Neural cell (in vitro differentiated cells): ENCODE data around the gene LGR4. TPM values are rescaled to one million over a fixed set of nuclear protein-coding genes. Genes with fewer than 3 reads are reported as not detected.
A peak's percentile ranks its signal among the peaks of the same experiment; 100 is the strongest.

Experiments used
- H2AFZ ChIP-seq: fragments of 200-600, 300-800 bp; sonication (generic), shearing (Covaris generic); 2 replicates; pipeline ENCODE4 v1.6.0; 2014; ENCODE audit warnings: low read depth, mild to moderate bottlenecking, antibody characterized with exemption, low read length, moderate library complexity
- H3F3A ChIP-seq: fragments of 200-600 bp; shearing (Covaris generic); 2 replicates; pipeline ENCODE4 v1.6.1; 2016; ENCODE audit warnings: mild to moderate bottlenecking, moderate library complexity, mixed read lengths, antibody characterized with exemption, low read length; ENCODE audit not compliant: insufficient read depth, poor library complexity, severe bottlenecking
- H3K27ac ChIP-seq: fragments of 200-600, 300-800 bp; sonication (generic), shearing (Covaris generic); 2 replicates; pipeline ENCODE4 v1.5.1; 2014; ENCODE audit warnings: mild to moderate bottlenecking, low read length, moderate library complexity
- H3K27me3 ChIP-seq: fragments of 300-800, 200-600 bp; sonication (generic), shearing (Covaris generic); 2 replicates; pipeline ENCODE4 v1.6.0; 2014; ENCODE audit warnings: mild to moderate bottlenecking, low read depth, low read length, moderate library complexity; ENCODE audit not compliant: insufficient read depth
- H3K36me3 ChIP-seq: fragments of 300-800, 200-600 bp; sonication (generic), shearing (Covaris generic); 2 replicates; pipeline ENCODE4 v1.5.1; 2014; ENCODE audit warnings: mild to moderate bottlenecking, antibody characterized with exemption, low read length, moderate library complexity; ENCODE audit not compliant: insufficient read depth
- H3K4me2 ChIP-seq: fragments of 300-800, 200-600 bp; sonication (generic), shearing (Covaris generic); 2 replicates; pipeline ENCODE4 v1.6.0; 2014; ENCODE audit warnings: mild to moderate bottlenecking, low read length
- H3K4me3 ChIP-seq: fragments of 300-800, 200-600 bp; sonication (generic), shearing (Covaris generic); 2 replicates; pipeline ENCODE4 v1.5.1; 2014; ENCODE audit warnings: mild to moderate bottlenecking, low read length, moderate library complexity
- H3K79me2 ChIP-seq: fragments of 200-600 bp; shearing (Covaris generic); replicated peaks from 2 replicates; pipeline ENCODE4 v1.6.0; 2014; ENCODE audit warnings: mild to moderate bottlenecking, low read length, moderate library complexity; ENCODE audit not compliant: insufficient read depth
- H3K9ac ChIP-seq: fragments of 300-800, 200-600 bp; sonication (generic), shearing (Covaris generic); 2 replicates; pipeline ENCODE4 v1.6.1; 2016; ENCODE audit warnings: mild to moderate bottlenecking, low read length, mixed read lengths
- H3K9me2 ChIP-seq: fragments of 200-600 bp; shearing (Covaris generic); 2 replicates; pipeline ENCODE4 v1.6.1; 2016; ENCODE audit warnings: mild to moderate bottlenecking, low read length, mixed read lengths; ENCODE audit not compliant: insufficient read depth
- H3K9me3 ChIP-seq: fragments of 200-600, 300-800 bp; sonication (generic), shearing (Covaris generic); 2 replicates; pipeline ENCODE4 v1.6.1; 2016; ENCODE audit warnings: mild to moderate bottlenecking, mixed run types, low read length, moderate library complexity, mixed read lengths
- H4K20me1 ChIP-seq: fragments of 200-600 bp; shearing (Covaris generic); 2 replicates; pipeline ENCODE4 v1.6.1; 2016; ENCODE audit warnings: mild to moderate bottlenecking, mixed run types; ENCODE audit not compliant: insufficient read depth
- CTCF ChIP-seq: fragments of 450-650 bp; IDR thresholded peaks from 2 replicates; pipeline ENCODE4 v1.5.1; 2014; ENCODE audit warnings: antibody characterized with exemption, mild to moderate bottlenecking, moderate library complexity; ENCODE audit not compliant: poor library complexity, severe bottlenecking
- EP300 ChIP-seq: fragments of 450-650 bp; conservative IDR thresholded peaks from 2 replicates; pipeline ENCODE4 v1.6.1; 2014; ENCODE audit warnings: antibody characterized with exemption, mild to moderate bottlenecking, moderate library complexity; ENCODE audit not compliant: poor library complexity, severe bottlenecking
- EZH2 ChIP-seq: fragments of 200-600, 300-800 bp; shearing (Covaris generic), sonication (generic); IDR thresholded peaks from 2 replicates; pipeline ENCODE4 v1.6.1; 2014; ENCODE audit warnings: antibody characterized with exemption, low read length, borderline replicate concordance, mild to moderate bottlenecking; ENCODE audit not compliant: insufficient read depth, poor library complexity, severe bottlenecking
- MXI1 ChIP-seq: fragments of 450-650 bp; conservative IDR thresholded peaks from 2 replicates; pipeline ENCODE4 v1.6.1; 2014; ENCODE audit warnings: antibody characterized with exemption, mild to moderate bottlenecking; ENCODE audit not compliant: poor library complexity, severe bottlenecking
- POLR2AphosphoS5 ChIP-seq: IDR thresholded peaks from 2 replicates; pipeline ENCODE4 v1.6.1; 2012
- RAD21 ChIP-seq: fragments of 450-650 bp; conservative IDR thresholded peaks from 2 replicates; pipeline ENCODE4 v1.6.1; 2014; ENCODE audit warnings: antibody characterized with exemption, mild to moderate bottlenecking, moderate library complexity
- REST ChIP-seq: IDR thresholded peaks from 2 replicates; pipeline ENCODE4 v1.6.1; 2012; ENCODE audit warnings: borderline replicate concordance
- SMC3 ChIP-seq: fragments of 450-650 bp; conservative IDR thresholded peaks from 2 replicates; pipeline ENCODE4 v1.6.1; 2014; ENCODE audit warnings: antibody characterized with exemption, mild to moderate bottlenecking, moderate library complexity; ENCODE audit not compliant: poor library complexity
- TAF1 ChIP-seq: IDR thresholded peaks from 2 replicates; pipeline ENCODE4 v1.6.1; 2012; ENCODE audit warnings: low read depth
- polyA plus RNA-seq: library from polyadenylated mRNA; depleted of rRNA; stranded (reverse); fragments of >200 nt; gene quantifications from 2 replicates; pipeline ENCODE4 v1.2.3, GENCODE V29; 2014

LGR4 gene
- polyA plus RNA-seq, 1 donor from 2014 or later, result 11.2 TPM

DNA sequence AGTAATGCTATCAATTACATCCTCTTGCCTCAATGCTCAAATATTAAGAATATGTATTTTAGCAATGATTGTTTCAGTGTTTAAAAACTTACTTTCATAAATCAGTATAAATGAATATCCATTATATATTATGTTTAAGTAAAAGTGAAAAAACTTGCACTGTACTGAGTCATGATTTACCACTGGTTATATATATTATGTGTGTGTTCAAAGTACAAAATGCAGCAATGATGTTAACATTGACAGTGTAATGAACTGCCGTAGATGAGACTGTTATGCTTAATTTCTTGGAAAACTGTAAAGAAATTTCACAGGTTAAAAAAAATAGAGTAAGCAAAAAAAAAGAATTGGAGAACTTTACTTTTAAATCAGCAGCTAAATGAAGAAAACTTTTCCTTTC is 25.3 kb upstream of the LGR4 start:
- Histone ChIP-seq H3K36me3 (peaks cover 9% of the 10 kb centered on the region), H2AFZ (no peak overlapping the region), H3K79me2 (peaks cover 16% of the 10 kb centered on the region), H3F3A (no peaks in the 10 kb centered on the region), H3K9me2 (no peaks in the 10 kb centered on the region), H3K9ac (no peak overlapping the region), H3K9me3 (no peaks in the 10 kb centered on the region), H4K20me1 (peaks cover 2% of the 10 kb centered on the region), H3K27me3 (no peaks in the 10 kb centered on the region), H3K4me2 (no peak overlapping the region), H3K4me3 (no peak overlapping the region), H3K27ac (no peak overlapping the region)
- no peak for TF ChIP-seq TAF1
- TF ChIP-seq EZH2, result no peak
- no peak for TF ChIP-seq RAD21
- TF ChIP-seq SMC3, result no peak
- TF ChIP-seq POLR2AphosphoS5, result no peak
- TF ChIP-seq REST, result no peak
- no peak for TF ChIP-seq CTCF
- no peak for TF ChIP-seq MXI1
- TF ChIP-seq EP300, result no peak

- Histone ChIP-seq H3K4me2 (no peak overlapping the region), H3K9me2 (no peaks in the 10 kb centered on the region), H3K36me3 (peaks cover 9% of the 10 kb centered on the region), H3F3A (no peaks in the 10 kb centered on the region), H2AFZ (no peak overlapping the region), H3K9me3 (no peaks in the 10 kb centered on the region), H3K27me3 (no peaks in the 10 kb centered on the region), H3K9ac (no peak overlapping the region), H4K20me1 (peaks cover 2% of the 10 kb centered on the region), H3K4me3 (no peak overlapping the region), H3K27ac (no peak overlapping the region), H3K79me2 (peaks cover 10% of the 10 kb centered on the region)
- TF ChIP-seq SMC3 (peak; percentile 65), RAD21 (peak; percentile 63), CTCF (peak; percentile 68), EZH2 (no peak)
These were observed 24.8 kb upstream of the LGR4 start for GRCh38 chr11:27497284-27497866.
